GM12878 (cell line): Measurements from ENCODE around the gene TRIAP1.

Experiments used
- BHLHE40 ChIP-seq, 2 experiments: fragments of 450-650 bp in 1 of 2; IDR thresholded peaks; 2 replicates each; pipeline ENCODE4 v1.6.1; 2011 to 2017; ENCODE audit warnings: low read depth in 2 of 2, borderline replicate concordance in 1 of 2, improper control_type of control experiment in 1 of 2, low read length in 1 of 2, mild to moderate bottlenecking in 1 of 2
- CBX5 ChIP-seq: sonication (generic); IDR thresholded peaks from 2 replicates; pipeline ENCODE4 v1.6.1; 2016; ENCODE audit warnings: low read depth, moderate library complexity, mild to moderate bottlenecking, inconsistent platforms
- CTCF ChIP-seq, 3 experiments: IDR thresholded peaks in 2 of 3; conservative IDR thresholded peaks in 1 of 3; 2 replicates each; pipeline ENCODE4 v1.5.1; 2011; ENCODE audit warnings: low read depth in 3 of 3, low read length in 3 of 3, mild to moderate bottlenecking in 3 of 3, control low read depth in 2 of 3, moderate library complexity in 2 of 3, inconsistent platforms in 1 of 3, mixed read lengths in 1 of 3; ENCODE audit not compliant: control insufficient read depth in 2 of 3, insufficient read depth in 1 of 3; ENCODE audit errors: extremely low read depth in 1 of 3
- DPF2 ChIP-seq: fragments of 450-650 bp; IDR thresholded peaks from 2 replicates; pipeline ENCODE4 v1.6.1; 2017; ENCODE audit warnings: mild to moderate bottlenecking
- EZH2 ChIP-seq: IDR thresholded peaks from 2 replicates; pipeline ENCODE4 v1.6.1; 2012; ENCODE audit warnings: low read depth, mild to moderate bottlenecking, control low read depth, inconsistent platforms, low read length, borderline replicate concordance; ENCODE audit not compliant: control insufficient read depth
- JUND ChIP-seq: IDR thresholded peaks from 2 replicates; pipeline ENCODE4 v1.6.1; 2012; ENCODE audit warnings: low read depth, mild to moderate bottlenecking, low read length, improper control_type of control experiment, moderate library complexity
- KDM1A ChIP-seq: fragments of 200-600 bp; sonication (generic); IDR thresholded peaks from 2 replicates; pipeline ENCODE4 v1.6.1; 2016; ENCODE audit warnings: borderline replicate concordance
- SP1 ChIP-seq: IDR thresholded peaks from one replicate; pipeline ENCODE4 v1.6.1; 2011; ENCODE audit warnings: low read depth, low read length
- SUZ12 ChIP-seq: fragments of 200-600 bp; sonication (generic); IDR thresholded peaks from one replicate; pipeline ENCODE4 v1.6.1; 2018; ENCODE audit warnings: antibody characterized with exemption, mild to moderate bottlenecking; ENCODE audit not compliant: unreplicated experiment

GRCh38 chr12:120480211-120480610 is 34.0 kb upstream of the TRIAP1 start:
- no peak for TF ChIP-seq CTCF (IDR thresholded peaks at IDR 0.05 in 2 of 3, conservative IDR thresholded peaks at IDR 0.05 in 1 of 3; ENCODE audit: control insufficient read depth in 2 of 3, extremely low read depth in 1 of 3, insufficient read depth in 1 of 3, low read depth in 3 of 3, low read length in 3 of 3)
- no peak for TF ChIP-seq EZH2
- TF ChIP-seq KDM1A, result no peak
- TF ChIP-seq DPF2, result no peak
- no peak for TF ChIP-seq SP1
- TF ChIP-seq JUND, result no peak
- TF ChIP-seq BHLHE40 (IDR thresholded peaks at IDR 0.05; ENCODE audit: borderline replicate concordance in 1 of 2, low read depth in 2 of 2, low read length in 1 of 2), result no peak
- TF ChIP-seq CBX5, result no peak
- TF ChIP-seq SUZ12, result no peak
